ENCODE results near the gene ERO1B.
A peak's percentile ranks its signal among the peaks of the same experiment; 100 is the strongest.

Gene ERO1B

DNA sequence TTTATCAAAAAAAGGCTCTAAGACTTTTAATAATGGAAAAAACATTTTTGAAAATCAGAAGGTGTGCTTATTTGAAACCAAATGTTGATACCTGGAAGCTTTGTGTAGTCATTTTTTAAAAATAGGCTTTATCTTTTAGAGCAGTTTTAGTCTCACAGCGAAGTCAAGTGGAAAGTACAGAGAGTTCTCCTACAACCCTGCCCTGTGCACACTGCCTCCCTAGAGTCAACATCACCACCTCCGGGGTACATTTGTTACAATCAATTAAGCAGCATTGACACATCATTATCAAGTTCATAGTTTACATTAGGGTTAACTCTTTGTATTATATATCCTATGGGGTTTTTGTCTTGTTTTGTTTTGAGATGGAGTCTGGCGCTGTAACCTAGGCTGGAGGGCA is 10.7 kb upstream of the ERO1B start:
- no peak for DNase-seq

DNA sequence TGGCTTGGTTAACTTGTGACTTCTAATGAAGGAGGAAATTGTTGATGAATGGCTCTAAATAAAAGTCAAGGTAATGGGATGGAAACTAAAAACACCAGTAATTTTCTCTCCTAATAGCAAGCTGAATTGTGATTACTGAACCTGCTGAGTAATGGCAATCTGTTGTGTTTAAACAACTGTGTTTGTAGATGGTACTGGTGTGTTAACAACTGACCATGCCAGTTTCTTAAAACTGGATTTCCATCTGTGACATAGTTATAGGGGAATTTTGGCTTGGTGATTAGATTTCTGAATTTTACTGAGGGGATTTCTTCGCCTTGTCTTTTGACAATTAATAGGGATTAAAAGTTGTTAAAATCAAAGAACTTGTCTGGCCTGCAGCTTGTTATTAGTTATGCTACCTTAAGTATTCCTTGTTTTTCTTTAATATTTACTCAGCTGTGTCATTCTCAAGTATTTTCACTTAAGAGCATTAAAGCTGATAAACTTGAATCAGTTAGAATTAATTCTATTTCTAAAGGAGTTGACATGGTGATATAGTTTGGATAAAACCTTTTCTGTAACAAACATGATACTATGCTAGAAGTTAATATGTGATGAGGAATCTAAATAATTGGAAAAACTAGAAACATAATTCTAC is 7.9 kb upstream of the ERO1B start:
- DNase-seq: no peak

DNA sequence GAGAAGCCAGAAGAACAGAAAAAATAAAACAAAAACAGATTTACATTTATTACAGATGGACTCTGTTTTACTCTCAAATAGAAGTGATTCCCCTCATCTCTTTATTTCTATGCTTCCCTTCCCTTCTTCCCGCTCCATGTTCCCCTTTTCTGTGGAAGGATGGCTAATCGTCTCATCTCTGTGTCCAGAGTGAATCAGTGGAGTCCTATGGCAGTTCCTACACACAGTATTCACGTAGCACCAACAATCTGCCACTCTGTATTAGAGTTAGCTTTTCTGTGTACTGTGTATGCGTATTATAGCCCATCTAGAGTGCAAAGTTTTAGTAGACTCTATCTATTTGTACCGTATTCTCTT is 6.8 kb upstream of the ERO1B start:
- no peak for DNase-seq

DNA sequence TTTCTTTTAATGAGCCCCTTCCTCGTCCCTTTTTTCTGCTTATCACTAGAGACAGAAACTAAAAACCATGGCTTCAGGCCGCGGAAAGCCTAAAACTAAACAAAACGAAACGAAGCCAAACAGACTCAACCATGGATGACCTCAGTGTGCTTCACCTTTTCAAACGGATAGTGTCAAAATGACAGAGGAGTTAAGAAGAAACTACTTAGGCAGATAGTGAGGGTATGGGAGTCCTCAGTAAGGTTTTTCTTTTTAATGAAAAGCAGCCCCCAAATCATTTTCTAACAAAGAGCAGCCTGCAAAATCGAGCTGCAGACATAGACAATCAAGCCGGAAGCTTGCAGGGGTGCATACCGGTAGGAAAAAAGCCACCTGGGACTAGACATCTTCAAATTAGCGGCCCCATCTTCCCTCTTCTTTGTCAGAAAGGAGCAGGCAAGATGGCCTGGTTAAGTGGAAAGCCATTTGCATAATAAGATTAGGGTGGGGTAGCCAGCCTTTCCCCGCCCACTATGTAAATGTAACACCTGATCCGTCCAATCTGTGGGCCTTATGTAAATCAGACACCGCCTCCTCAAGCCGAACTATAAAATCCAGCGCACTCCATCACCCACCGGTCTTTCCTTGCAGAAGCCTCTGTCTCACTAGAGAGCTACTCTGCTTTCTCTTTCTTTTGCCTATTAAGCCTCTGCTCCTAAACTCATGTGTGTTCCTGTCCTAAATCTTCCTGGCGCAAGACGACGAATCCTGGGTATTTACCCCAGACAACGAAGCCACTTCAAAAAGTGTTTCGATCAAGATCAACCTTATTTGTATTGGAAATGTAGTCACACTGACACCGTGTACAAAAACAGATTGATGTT is 6.2 kb upstream of the ERO1B start:
- DNase-seq: no peak

DNA sequence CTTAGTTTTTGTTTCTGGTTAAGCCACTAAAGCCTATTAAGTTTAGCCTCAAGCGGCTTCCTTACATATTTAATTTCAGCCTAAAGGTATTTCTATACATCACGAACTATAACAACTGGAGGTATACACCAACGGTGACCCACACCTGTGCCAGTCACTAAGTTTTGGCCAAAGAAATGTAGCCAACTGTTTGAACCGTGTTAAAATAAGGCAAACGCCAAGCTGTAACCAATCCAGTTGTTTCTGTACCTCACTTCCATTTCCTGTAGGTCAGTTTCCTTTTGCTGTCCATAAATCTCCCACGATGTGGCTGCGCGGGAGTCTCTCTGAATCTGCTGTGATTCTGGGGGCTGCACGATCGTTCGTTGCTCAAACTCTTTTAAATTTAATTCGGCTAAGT is 5.6 kb upstream of the ERO1B start:
- no peak for DNase-seq

DNA sequence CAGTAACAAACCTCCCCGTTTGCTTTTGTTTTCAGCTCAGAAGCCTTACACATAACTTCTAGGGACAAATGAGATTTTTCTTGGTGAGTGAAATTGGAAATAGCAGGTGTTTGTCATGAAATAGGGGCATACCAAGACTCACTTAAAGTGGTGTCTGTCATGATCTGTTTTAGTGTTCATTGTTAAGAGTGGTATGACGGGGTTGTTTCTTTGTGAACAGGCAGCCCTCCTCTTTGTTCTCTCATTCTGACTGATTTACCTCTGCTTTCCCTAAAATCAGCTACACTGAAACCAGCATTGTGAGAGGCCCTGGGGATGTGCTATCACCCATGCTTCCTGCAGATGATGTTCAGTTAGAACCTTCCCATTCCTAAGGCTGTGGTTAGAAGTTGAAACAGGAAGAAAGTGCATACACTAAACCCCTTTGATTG is 2.5 kb upstream of the ERO1B start:
- no peak for DNase-seq

DNA sequence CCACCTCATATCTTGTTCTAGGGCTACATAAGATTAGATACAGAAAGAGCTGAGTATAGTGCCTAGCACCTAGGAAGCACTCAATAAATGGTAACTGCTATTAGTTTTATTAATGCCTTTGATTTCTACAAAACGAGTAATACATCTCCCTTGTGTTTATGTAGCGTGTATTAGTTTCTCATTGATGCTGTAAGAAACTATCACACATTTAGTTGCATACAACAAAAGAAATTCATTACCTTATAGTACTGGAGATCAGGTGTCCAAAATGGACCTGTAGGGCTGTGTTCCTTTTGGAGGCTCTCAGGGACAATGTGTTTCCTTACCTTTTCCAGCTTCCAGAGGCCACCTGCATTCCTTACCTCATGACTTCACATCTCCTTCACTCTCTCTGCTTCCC is 961 bp upstream of the ERO1B start:
- DNase-seq: no peak

DNA sequence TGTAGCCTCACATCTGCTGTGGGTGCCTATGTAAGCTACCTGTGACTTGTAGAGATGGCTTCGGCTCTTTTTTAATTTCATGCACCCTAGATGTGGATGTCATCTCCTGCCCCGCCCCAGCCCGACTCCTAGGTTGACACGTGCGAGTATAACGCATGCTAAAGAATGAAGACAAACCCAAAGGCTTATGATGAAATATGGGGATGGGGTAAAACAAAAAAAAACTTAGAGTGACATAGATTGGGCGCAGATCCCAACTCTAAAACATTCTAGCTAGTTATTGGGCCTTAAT is 613 bp upstream of the ERO1B start:
- DNase-seq: no peak

DNA sequence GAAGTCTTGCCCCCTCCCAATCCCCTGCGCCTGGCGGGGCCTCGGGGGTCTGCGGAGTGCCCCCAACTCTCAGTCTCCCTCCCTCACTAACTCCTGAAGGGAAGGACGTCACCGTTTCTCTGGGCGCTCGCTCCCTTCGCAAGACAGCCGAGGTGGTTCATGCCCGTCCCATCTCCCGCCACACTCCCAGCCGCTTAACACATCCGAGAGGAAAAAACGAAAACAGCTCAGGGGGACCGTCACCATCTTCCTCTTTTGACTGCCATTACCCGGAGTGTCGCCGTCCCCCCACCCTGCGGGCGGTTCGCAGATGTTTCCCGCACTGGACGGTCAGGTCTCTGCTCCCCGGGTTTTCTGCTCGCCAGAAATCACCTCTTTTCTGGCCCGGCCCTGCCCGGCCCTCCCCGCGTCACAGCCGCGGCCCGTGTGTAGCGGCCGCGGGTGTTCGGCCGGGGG is 532 bp downstream of the ERO1B start:
- peak; percentile 63 for DNase-seq

DNA sequence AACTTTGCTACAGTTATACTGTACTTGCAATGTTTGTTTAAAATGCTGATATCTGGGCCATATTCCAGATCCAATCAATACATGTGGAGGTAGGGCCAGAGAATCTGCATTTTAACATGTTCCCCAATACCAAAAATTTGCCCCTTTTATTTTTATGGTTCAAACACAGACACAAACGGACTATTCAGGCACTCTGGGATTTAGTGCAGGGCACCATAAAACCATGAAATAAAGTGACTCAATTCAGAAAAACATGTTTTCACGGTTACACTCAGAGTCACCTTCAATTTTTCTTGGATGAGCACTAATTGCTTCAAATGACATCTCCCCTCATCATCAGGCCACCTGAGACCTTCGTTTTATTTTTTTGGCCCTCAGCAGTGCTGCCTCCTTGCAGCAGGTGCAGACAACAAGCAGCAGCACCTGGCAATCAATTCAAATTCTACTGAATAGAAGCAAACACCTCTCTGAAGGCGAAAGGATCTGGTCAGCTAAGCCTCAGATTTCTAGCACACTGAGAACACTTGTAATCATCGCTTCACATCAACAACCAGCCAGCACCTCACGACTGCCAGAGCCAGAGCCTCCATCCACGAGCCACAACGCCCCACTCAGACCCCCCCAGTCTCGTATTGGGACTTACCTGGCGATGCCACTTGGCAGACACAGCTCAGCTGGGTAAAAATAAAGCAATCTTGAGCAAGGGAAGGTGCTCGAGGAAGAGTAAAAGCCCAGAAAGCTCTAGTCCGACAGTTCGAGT is 1.1 kb downstream of the ERO1B start:
- no peak for DNase-seq

DNA sequence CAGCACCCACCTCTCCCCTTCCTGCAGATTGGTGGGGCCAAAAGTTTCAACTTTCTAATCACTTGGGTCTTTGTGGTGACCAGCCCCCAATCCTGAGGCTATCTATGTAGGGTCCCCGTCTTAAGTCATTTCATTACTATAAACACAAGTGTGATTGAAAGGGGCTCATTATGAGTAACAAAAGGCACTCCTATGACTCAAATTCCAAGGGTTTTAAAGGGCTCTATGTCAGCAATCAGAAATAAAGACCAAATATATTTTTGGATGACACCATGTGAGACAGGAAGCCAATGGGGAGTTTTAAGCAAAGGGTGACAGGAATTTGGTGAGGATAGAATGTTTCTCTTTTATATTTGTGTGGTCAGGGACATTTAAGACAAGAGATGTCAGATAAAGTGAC is 6.2 kb downstream of the ERO1B start:
- no peak for DNase-seq

DNA sequence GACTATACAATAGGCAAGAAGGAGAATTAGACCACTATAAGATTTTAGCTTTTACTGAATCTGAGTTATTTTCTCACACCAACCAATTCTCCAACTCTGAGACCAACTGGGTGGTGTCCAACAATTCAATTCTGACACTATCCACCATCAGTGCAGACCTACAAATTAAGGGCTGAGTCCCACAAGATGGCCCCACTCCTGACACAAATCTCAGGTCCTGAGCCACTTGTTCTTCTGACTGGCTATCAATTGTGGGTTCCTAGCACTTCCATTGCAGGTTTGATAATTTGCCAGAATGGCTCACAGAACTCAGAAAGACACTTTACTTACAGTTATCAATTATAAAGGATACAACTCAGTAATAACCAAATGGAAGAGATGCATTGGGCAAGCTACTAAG is 6.7 kb downstream of the ERO1B start:
- DNase-seq: no peak

DNA sequence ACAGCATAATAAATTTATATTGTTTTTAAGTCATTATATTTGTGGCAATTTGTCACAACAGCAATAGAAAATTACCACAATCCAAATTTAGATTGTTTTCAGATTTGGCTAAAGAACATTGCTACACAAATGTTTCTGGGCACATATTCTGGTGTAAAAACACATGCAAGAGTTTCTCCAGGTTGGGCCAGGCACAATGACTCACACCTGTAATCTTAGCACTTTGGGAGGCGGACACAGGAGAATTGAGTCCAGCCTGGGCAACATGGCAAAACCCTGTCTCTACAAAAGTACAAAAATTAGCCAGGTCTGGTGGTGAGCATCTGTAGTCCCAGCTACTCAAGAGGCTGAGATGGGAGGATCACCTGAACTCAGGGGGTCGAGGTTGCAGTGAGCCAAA is 8.4 kb downstream of the ERO1B start:
- no peak for DNase-seq

DNA sequence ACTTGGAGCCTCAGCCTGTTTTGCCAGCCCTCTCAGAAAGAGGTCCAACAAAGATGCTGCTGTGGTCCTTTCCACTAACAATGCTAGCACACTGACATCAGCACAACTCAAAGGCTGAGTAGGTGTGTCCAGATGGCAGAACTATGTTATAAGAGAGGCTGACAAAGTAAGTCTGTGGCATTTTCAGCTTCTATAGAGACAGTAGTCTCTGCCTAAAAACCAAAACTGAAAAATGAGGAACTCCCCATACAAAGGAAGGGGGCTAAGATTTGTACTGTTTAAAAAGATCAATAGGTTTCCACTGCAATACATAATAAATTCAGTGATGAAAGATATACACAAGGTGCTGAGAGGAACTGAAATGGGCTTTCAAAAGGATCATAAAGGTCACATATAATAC is 12.3 kb downstream of the ERO1B start:
- DNase-seq: no peak

DNA sequence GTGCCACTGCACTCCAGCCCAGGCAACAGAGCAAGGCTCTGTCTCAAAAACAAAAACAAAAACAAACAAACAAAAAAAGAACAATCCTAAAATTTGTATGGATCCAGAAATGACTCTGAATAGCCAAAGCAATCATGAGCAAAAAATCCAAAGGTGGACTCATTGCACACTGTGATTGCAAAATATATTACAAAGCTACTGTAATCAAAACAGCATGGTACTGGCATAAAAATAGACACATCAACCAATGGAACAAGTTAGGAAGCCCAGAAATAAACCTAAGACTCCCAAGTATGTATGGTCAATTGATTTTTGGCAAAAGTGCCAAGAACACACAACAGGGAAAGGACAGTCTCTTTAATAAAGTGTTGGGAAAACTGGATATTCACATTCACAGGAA is 19.9 kb downstream of the ERO1B start:
- no peak for DNase-seq

DNA sequence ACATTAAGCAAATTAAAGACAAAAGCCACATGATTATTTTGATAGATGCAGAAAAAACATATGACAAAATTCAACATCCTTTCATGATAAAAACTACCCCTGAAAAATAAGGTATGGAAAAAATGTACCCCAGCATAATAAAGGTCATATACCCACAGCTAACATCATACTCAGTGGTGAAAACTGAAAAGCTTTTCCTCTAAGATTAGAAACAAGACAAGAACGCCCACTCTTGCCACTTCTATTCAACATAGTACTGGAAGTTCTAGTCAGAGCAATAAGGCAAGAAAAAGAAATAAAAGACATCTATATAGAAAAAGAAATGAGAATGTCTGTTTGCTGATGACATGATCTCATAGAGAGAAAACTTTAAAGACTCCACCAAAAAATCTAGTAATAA is 20.7 kb downstream of the ERO1B start:
- DNase-seq: no peak

DNA sequence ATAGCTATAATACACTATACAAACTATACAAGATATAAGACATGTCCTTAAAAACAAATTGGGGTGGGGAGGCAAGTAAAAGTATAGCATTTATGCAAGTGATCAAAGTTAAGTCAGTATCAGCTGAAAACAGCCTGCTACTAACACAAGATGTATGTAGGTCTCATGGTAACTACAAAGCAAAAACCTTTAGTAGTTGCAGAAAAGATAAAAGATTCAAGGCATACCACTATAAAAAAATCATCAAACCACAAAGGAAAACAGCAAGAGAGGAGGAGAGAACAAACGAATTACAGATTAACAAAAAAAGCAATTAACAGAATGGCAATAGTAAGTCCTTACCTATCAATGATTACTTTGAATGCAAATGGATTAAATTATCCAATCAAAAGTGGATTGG is 22.7 kb downstream of the ERO1B start:
- DNase-seq: no peak

DNA sequence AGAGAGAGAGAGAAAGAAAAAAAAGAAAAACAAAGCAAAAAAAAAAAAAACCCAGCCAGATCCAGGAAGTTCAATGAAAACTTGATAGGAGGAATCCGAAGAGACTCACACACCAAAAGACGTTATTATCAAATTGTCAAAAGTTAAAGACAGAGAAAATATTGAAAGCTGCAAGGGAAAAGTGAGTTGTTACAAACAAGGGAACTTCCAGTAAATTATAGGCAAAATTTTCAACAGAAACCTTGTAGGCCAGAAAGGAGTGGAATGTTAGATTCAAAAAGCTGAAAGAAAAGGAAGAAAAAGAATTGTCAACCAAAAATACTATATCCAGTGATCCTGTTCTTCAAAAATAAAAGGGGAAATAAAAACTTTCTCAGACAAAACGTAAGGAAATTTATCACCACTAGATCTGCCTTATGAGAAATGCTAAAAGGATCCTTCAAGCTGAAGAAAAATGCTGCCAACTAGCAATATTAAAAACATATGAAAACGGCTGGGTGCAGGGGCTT is 23.6 kb downstream of the ERO1B start:
- DNase-seq: no peak

DNA sequence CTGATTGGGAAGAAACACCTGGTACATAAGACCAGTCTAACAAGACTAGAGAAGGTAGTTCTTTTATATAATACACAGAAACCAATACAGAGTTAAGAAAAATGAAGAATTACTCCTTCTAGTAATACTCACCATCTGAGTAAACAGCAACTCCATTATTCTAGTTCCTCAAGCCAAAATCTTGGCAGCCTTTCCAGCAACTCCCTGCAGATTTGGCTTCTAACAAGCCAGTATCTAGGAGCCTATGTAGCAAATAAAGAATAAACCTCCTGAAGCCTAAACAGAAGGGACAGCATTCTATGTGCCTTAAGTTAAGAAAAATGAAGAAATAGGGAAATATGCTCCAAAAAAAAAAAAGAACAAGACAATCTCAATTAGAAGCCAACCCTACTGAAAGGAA is 24.5 kb downstream of the ERO1B start:
- DNase-seq: no peak

DNA sequence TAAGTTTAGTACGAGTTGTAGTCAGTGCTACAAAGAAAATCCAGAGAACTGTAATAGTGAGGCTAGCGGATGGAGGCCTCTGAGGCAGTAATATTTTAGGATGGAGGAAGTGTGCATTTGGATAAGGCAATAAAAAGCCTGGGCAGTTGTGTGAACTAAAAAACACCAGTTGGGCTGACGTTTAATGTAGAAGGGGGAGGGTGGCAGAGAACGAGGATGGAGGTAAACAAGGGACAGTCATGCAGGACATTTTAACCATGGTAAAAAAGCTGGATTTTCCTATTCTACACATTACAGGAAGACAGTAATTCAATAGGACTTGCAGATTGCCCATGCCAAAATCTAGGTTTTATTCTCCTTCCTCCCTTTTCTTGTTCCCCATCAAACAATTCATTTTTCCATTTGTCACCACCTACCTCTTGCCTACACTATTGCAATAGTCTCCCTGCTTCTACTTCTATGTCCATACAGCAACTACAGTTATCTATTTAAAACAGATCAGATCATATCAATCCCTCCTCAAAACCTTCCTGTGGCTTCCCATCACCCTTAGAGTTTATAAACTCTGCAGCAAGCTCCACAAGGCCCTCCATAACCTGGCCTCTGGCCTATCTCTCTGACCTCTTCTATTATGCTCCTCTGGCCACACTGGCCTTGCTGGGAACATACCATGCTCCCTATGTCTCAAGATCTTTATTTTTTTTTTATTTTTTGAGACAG is 27.7 kb downstream of the ERO1B start:
- DNase-seq: no peak

DNA sequence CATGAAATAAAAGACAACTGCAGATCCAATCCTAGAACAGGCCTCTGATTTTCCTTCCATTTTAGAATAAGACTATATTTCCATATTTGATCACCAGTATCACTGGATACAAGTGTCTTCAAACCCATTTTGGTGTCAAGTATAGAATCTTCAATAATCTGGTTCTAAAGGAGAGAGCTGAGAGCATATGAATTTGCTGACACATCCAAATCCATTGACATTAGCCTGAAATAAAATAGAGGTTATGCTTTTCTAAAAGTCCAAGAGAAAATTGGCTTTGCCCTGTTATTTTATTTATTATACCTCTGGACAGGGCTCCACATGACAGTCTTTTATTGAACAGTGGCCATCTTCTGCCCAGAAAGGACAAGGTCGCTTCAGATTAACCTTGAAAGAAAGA is 28.6 kb downstream of the ERO1B start:
- DNase-seq: no peak

DNA sequence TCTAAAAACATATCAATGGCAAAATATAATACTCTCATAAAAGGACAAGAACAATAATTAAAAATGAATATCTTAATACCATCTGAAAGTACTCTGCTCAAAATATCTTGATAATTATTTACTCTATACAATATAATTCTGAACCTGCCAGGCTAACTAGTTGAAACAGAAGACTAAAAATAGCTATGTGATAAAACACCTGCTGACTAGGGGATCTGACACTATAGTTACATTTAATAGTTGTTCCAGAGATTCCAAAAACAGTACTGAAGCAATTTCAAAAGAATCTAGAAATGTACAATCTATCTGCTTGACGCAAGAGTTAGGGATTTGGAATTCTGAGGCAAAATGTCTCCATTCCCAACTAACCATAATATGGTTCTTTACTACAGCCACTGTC is 30.2 kb downstream of the ERO1B start:
- DNase-seq: no peak

DNA sequence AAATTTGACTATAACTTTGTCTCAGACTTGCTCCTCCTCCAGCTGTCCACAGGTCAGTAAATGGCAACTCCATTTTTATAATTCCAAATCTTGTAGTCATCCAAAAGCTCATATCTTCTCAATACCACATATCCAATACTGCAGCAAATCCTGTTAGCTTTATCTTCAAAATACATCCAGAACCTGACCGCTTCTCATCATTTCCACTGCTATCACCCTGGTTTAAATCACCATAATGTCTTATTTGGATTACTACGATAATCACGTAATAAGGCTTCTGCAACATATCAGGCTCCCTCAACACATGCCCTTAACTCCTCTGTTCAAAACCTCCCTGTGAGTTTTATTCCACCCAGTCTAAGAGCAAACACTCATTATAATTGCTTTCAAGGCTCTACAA is 34.5 kb downstream of the ERO1B start:
- no peak for DNase-seq
